A549 (cell line): Measurements from ENCODE around the gene KRT8.

Source experiments
- CBX2 ChIP-seq: fragments of 200-600 bp; sonication (generic); IDR thresholded peaks from 2 replicates; pipeline ENCODE4 v1.6.1; 2016; ENCODE audit warnings: low read depth, mild to moderate bottlenecking, borderline replicate concordance
- HOXB13 ChIP-seq: fragments of 250-450 bp; sonication (Bioruptor Pico); IDR thresholded peaks from 2 replicates; pipeline ENCODE4 v1.5.0; 2020; ENCODE audit warnings: low read depth, mild to moderate bottlenecking, moderate library complexity
- MAFK ChIP-seq: fragments of 450-650 bp; IDR thresholded peaks from 2 replicates; pipeline ENCODE4 v1.6.1; 2014; ENCODE audit not compliant: partially characterized antibody
- POLR2A ChIP-seq: IDR thresholded peaks from 2 replicates; pipeline ENCODE4 v1.6.1; 2012; ENCODE audit warnings: mild to moderate bottlenecking, low read length
- REST ChIP-seq: fragments of 200-600 bp; sonication (generic); IDR thresholded peaks from 2 replicates; pipeline ENCODE4 v1.6.1; 2016; ENCODE audit warnings: antibody characterized with exemption, mild to moderate bottlenecking, moderate library complexity
- SMC3 ChIP-seq: fragments of >200 bp; sonication (Bioruptor Twin); formaldehyde crosslinking; IDR thresholded peaks from 3 replicates; pipeline ENCODE4 v1.6.1; 2018; ENCODE audit warnings: inconsistent platforms
- TP53 ChIP-seq: fragments of 250-450 bp; sonication (Bioruptor Pico); IDR thresholded peaks from 2 replicates; pipeline ENCODE4 v1.5.0; 2021; ENCODE audit warnings: mild to moderate bottlenecking, moderate library complexity
- TF ChIP-seq, protein P1 (sequence below): fragments of >200 bp; sonication (Bioruptor Twin); formaldehyde crosslinking; IDR thresholded peaks from 3 replicates; pipeline ENCODE4 v1.5.1; 2016
- TF ChIP-seq, protein P2 (sequence below): fragments of >200 bp; sonication (Bioruptor Twin); formaldehyde crosslinking; IDR thresholded peaks from 2 replicates; pipeline ENCODE4 v1.6.1; 2016
- TF ChIP-seq, protein P3 (sequence below): fragments of 450-650 bp; IDR thresholded peaks from 2 replicates; pipeline ENCODE4 v1.6.1; 2014; ENCODE audit warnings: antibody characterized with exemption

- no peak for TF ChIP-seq HOXB13 (CRISPR knock-in tag)
- no peak for TF ChIP-seq REST
- no peak for TF ChIP-seq CBX2
- TF ChIP-seq, protein P1, sequence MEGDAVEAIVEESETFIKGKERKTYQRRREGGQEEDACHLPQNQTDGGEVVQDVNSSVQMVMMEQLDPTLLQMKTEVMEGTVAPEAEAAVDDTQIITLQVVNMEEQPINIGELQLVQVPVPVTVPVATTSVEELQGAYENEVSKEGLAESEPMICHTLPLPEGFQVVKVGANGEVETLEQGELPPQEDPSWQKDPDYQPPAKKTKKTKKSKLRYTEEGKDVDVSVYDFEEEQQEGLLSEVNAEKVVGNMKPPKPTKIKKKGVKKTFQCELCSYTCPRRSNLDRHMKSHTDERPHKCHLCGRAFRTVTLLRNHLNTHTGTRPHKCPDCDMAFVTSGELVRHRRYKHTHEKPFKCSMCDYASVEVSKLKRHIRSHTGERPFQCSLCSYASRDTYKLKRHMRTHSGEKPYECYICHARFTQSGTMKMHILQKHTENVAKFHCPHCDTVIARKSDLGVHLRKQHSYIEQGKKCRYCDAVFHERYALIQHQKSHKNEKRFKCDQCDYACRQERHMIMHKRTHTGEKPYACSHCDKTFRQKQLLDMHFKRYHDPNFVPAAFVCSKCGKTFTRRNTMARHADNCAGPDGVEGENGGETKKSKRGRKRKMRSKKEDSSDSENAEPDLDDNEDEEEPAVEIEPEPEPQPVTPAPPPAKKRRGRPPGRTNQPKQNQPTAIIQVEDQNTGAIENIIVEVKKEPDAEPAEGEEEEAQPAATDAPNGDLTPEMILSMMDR: no peak
- no peak for TF ChIP-seq POLR2A
- TF ChIP-seq, protein P2, sequence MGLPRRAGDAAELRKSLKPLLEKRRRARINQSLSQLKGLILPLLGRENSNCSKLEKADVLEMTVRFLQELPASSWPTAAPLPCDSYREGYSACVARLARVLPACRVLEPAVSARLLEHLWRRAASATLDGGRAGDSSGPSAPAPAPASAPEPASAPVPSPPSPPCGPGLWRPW: no peak
- no peak for TF ChIP-seq SMC3
- TF ChIP-seq MAFK: no peak
- TF ChIP-seq TP53 (CRISPR knock-in tag): no peak
- TF ChIP-seq, protein P3, sequence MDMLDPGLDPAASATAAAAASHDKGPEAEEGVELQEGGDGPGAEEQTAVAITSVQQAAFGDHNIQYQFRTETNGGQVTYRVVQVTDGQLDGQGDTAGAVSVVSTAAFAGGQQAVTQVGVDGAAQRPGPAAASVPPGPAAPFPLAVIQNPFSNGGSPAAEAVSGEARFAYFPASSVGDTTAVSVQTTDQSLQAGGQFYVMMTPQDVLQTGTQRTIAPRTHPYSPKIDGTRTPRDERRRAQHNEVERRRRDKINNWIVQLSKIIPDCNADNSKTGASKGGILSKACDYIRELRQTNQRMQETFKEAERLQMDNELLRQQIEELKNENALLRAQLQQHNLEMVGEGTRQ: no peak
Observed at GRCh38 chr12:52907092-52907810, 2.4 kb upstream of the KRT8 start.
